HEK293 (cell line): ENCODE measurements around the gene CCDC50.

Source experiments
- CTCF ChIA-PET: fragments of 350-600 bp; formaldehyde crosslinking; extraction: SDS; loops from one replicate; lab custom pipeline; 2021; ENCODE audit warnings: antibody characterized with exemption; lab: Yijun Ruan, JAX
- POLR2A ChIA-PET: fragments of 300-600 bp; formaldehyde crosslinking; extraction: SDS; loops from one replicate; lab custom pipeline; 2020; ENCODE audit warnings: antibody characterized with exemption, inconsistent platforms; lab: Yijun Ruan, JAX
- H3K27ac ChIP-seq: fragments of 200-500 bp; sonication (Bioruptor generic); 2 replicates; pipeline ENCODE4 v1.5.1; 2014; ENCODE audit warnings: low read depth, low read length, control low read depth, inconsistent platforms; ENCODE audit errors: extremely low read depth
- H3K36me3 ChIP-seq, 2 experiments: fragments of 200-500 bp in 1 of 2; sonication (Bioruptor generic) in 1 of 2; 1 replicate in 1 of 2; 2 replicates in 1 of 2; pipeline ENCODE4 v1.5.1; 2014 to 2017; ENCODE audit warnings: inconsistent platforms in 2 of 2, low read length in 2 of 2; ENCODE audit not compliant: control insufficient read depth in 2 of 2, insufficient read depth in 1 of 2
- H3K4me1 ChIP-seq: fragments of 200-500 bp; sonication (Bioruptor generic); 2 replicates; pipeline ENCODE4 v1.5.1; 2014; ENCODE audit warnings: mild to moderate bottlenecking, low read length, inconsistent platforms; ENCODE audit not compliant: control insufficient read depth, insufficient read depth
- H3K4me3 ChIP-seq: 2 replicates; pipeline ENCODE4 v1.5.1; 2011; ENCODE audit warnings: low read depth, mild to moderate bottlenecking, control low read depth, low read length, moderate library complexity
- H3K9me3 ChIP-seq: fragments of 200-500 bp; sonication (Bioruptor generic); 2 replicates; pipeline ENCODE4 v1.5.1; 2014; ENCODE audit warnings: low read depth, low read length, inconsistent platforms; ENCODE audit not compliant: control insufficient read depth, insufficient read depth
- FEZF1 ChIP-seq: fragments of 450-650 bp; formaldehyde crosslinking; IDR thresholded peaks from 2 replicates; pipeline ENCODE4 v1.5.1; 2016; ENCODE audit warnings: missing biosample characterization, missing genetic modification characterization
- GFI1B ChIP-seq: fragments of 450-650 bp; formaldehyde crosslinking; IDR thresholded peaks from 2 replicates; pipeline ENCODE4 v1.5.1; 2016; ENCODE audit warnings: missing biosample characterization, missing genetic modification characterization
- IKZF3 ChIP-seq: fragments of 450-650 bp; IDR thresholded peaks from 2 replicates; pipeline ENCODE4 v1.5.0; 2018; ENCODE audit warnings: missing biosample characterization, mild to moderate bottlenecking, missing genetic modification characterization, moderate library complexity
- MEIS1 ChIP-seq: sonication (generic); formaldehyde crosslinking; IDR thresholded peaks from 2 replicates; pipeline ENCODE4 v1.8.1; 2022; ENCODE audit warnings: missing genetic modification reagents, mild to moderate bottlenecking, borderline replicate concordance
- OSR2 ChIP-seq: fragments of 450-650 bp; formaldehyde crosslinking; IDR thresholded peaks from 2 replicates; pipeline ENCODE4 v1.5.1; 2016; ENCODE audit warnings: missing biosample characterization, missing genetic modification characterization
- SETDB1 ChIP-seq: IDR thresholded peaks from one replicate; pipeline ENCODE4 v1.6.1; 2017; ENCODE audit warnings: mild to moderate bottlenecking, low read length, moderate library complexity, mixed read lengths; ENCODE audit not compliant: insufficient read length
- SP7 ChIP-seq: fragments of 450-650 bp; formaldehyde crosslinking; IDR thresholded peaks from 2 replicates; pipeline ENCODE4 v1.5.1; 2016; ENCODE audit warnings: missing biosample characterization, missing genetic modification characterization
- ZBTB6 ChIP-seq: fragments of 450-650 bp; formaldehyde crosslinking; IDR thresholded peaks from 2 replicates; pipeline ENCODE4 v1.5.1; 2017; ENCODE audit warnings: missing biosample characterization, missing genetic modification characterization
- ZEB2 ChIP-seq: fragments of 450-650 bp; formaldehyde crosslinking; IDR thresholded peaks from 2 replicates; pipeline ENCODE4 v1.5.1; 2016; ENCODE audit warnings: missing biosample characterization, missing genetic modification characterization
- ZFHX2 ChIP-seq: fragments of 450-650 bp; formaldehyde crosslinking; conservative IDR thresholded peaks from 2 replicates; pipeline ENCODE4 v1.5.1; 2016; ENCODE audit warnings: missing biosample characterization, missing genetic modification characterization
- ZNF175 ChIP-seq: fragments of 450-650 bp; formaldehyde crosslinking; IDR thresholded peaks from 2 replicates; pipeline ENCODE4 v1.5.1; 2016; ENCODE audit warnings: missing biosample characterization, missing genetic modification characterization
- ZNF2 ChIP-seq: fragments of 450-650 bp; formaldehyde crosslinking; IDR thresholded peaks from 2 replicates; pipeline ENCODE4 v1.5.1; 2016; ENCODE audit warnings: missing biosample characterization, missing genetic modification characterization
- ZNF266 ChIP-seq: fragments of 450-650 bp; formaldehyde crosslinking; IDR thresholded peaks from 2 replicates; pipeline ENCODE4 v1.5.1; 2016; ENCODE audit warnings: missing biosample characterization, missing genetic modification characterization, low read depth
- ZNF362 ChIP-seq: fragments of 450-650 bp; formaldehyde crosslinking; IDR thresholded peaks from 2 replicates; pipeline ENCODE4 v1.5.1; 2016; ENCODE audit warnings: missing biosample characterization, missing genetic modification characterization
- ZNF433 ChIP-seq: fragments of 450-650 bp; formaldehyde crosslinking; IDR thresholded peaks from 2 replicates; pipeline ENCODE4 v1.5.1; 2016; ENCODE audit warnings: missing biosample characterization, missing genetic modification characterization, low read depth
- ZNF48 ChIP-seq: fragments of 450-650 bp; formaldehyde crosslinking; IDR thresholded peaks from 2 replicates; pipeline ENCODE4 v1.5.1; 2016; ENCODE audit warnings: missing biosample characterization, missing genetic modification characterization
- ZNF544 ChIP-seq: fragments of 450-650 bp; formaldehyde crosslinking; IDR thresholded peaks from 2 replicates; pipeline ENCODE4 v1.5.0; 2017; ENCODE audit warnings: missing biosample characterization, missing genetic modification characterization
- ZNF596 ChIP-seq: fragments of 450-650 bp; IDR thresholded peaks from 2 replicates; pipeline ENCODE4 v1.5.0; 2018; ENCODE audit warnings: missing biosample characterization, mild to moderate bottlenecking, missing genetic modification characterization, moderate library complexity
- ZNF629 ChIP-seq: fragments of 450-650 bp; formaldehyde crosslinking; IDR thresholded peaks from 2 replicates; pipeline ENCODE4 v1.5.1; 2017; ENCODE audit warnings: missing biosample characterization, missing genetic modification characterization
- ZNF677 ChIP-seq: fragments of 450-650 bp; IDR thresholded peaks from 2 replicates; pipeline ENCODE4 v1.5.0; 2018; ENCODE audit warnings: missing biosample characterization, mild to moderate bottlenecking, missing genetic modification characterization, moderate library complexity
- ZNF843 ChIP-seq: fragments of 450-650 bp; formaldehyde crosslinking; IDR thresholded peaks from 2 replicates; pipeline ENCODE4 v1.5.1; 2016; ENCODE audit warnings: missing biosample characterization, missing genetic modification characterization
- TF ChIP-seq, protein P1 (sequence below): fragments of 450-650 bp; formaldehyde crosslinking; IDR thresholded peaks from 2 replicates; pipeline ENCODE4 v1.5.0; 2017; ENCODE audit warnings: missing biosample characterization, missing genetic modification characterization, borderline replicate concordance
- TF ChIP-seq, protein P2 (sequence below): fragments of 450-650 bp; formaldehyde crosslinking; IDR thresholded peaks from 2 replicates; pipeline ENCODE4 v1.5.1; 2016; ENCODE audit warnings: missing biosample characterization, missing genetic modification characterization
- TF ChIP-seq, protein P3 (sequence below): fragments of 450-650 bp; formaldehyde crosslinking; IDR thresholded peaks from 2 replicates; pipeline ENCODE4 v1.5.1; 2017; ENCODE audit warnings: missing biosample characterization, missing genetic modification characterization

Gene CCDC50

GRCh38 chr3:191355406-191355805, 26.2 kb downstream of the CCDC50 start:
- CTCF ChIA-PET = interaction anchor here (1.7 kb wide), 1 partner anchor 110 kb away, joined by 4 read pairs; no protein-coding TSS in a partner anchor
- H3K4me3 ChIP-seq = no peak overlapping the region
- POLR2A ChIA-PET = interaction anchor here (0.7 kb wide), 1 partner anchor 25 kb away, joined by 3 read pairs; the partner anchor contains the start of gene UTS2B
- H3K4me1 ChIP-seq = peaks cover 28% of the 10 kb centered on the region
- no peak overlapping the region for H3K27ac ChIP-seq
- H3K36me3 ChIP-seq = peaks cover 0 to 7% of the 10 kb centered on the region in 2 experiments; a peak in 2 of 3 replicates
- TF ChIP-seq ZNF2 (tag by site-specific recombination) (no peak), ZNF677 (tag by site-specific recombination) (no peak), ZNF629 (tag by site-specific recombination) (no peak), ZNF433 (tag by site-specific recombination) (no peak), ZNF175 (tag by site-specific recombination) (no peak), ZNF48 (tag by site-specific recombination) (no peak), ZNF266 (tag by site-specific recombination) (no peak)
- no peaks in the 10 kb centered on the region for H3K9me3 ChIP-seq

GRCh38 chr3:191356631-191357439, 27.6 kb downstream of the CCDC50 start:
- no peaks in the 10 kb centered on the region for H3K9me3 ChIP-seq
- H3K36me3 ChIP-seq = peaks cover 0 to 21% of the 10 kb centered on the region in 2 experiments; a peak in 2 of 3 replicates
- POLR2A ChIA-PET = no interaction called here
- CTCF ChIA-PET = interaction anchor here (1.7 kb wide), 1 partner anchor 111 kb away, joined by 4 read pairs; no protein-coding TSS in a partner anchor
- 0 out of 2 replicates have a peak overlapping the region, but pooled peaks have one; percentile 17 for H3K27ac ChIP-seq
- no peak overlapping the region for H3K4me3 ChIP-seq
- H3K4me1 ChIP-seq = peaks cover 30% of the 10 kb centered on the region
- TF ChIP-seq FEZF1 (tag by site-specific recombination) (0 out of 2 replicates have a peak, but pooled peaks have one; percentile 7), SP7 (tag by site-specific recombination) (peak; percentile 97), ZEB2 (tag by site-specific recombination) (0 out of 2 replicates have a peak, but pooled peaks have one; percentile 22), GFI1B (tag by site-specific recombination) (no peak), ZNF362 (tag by site-specific recombination) (0 out of 2 replicates have a peak, but pooled peaks have one; percentile 29), OSR2 (tag by site-specific recombination) (peak; percentile 68), ZNF596 (tag by site-specific recombination) (0 out of 2 replicates have a peak, but pooled peaks have one; percentile 35), ZBTB6 (tag by site-specific recombination) (no peak), ZNF544 (tag by site-specific recombination) (no peak), ZNF843 (tag by site-specific recombination) (0 out of 2 replicates have a peak, but pooled peaks have one; percentile 35), SETDB1 (no peak), ZFHX2 (tag by site-specific recombination) (no peak), MEIS1 (no peak), IKZF3 (tag by site-specific recombination) (0 out of 2 replicates have a peak, but pooled peaks have one; percentile 17)
- TF ChIP-seq, protein P1, sequence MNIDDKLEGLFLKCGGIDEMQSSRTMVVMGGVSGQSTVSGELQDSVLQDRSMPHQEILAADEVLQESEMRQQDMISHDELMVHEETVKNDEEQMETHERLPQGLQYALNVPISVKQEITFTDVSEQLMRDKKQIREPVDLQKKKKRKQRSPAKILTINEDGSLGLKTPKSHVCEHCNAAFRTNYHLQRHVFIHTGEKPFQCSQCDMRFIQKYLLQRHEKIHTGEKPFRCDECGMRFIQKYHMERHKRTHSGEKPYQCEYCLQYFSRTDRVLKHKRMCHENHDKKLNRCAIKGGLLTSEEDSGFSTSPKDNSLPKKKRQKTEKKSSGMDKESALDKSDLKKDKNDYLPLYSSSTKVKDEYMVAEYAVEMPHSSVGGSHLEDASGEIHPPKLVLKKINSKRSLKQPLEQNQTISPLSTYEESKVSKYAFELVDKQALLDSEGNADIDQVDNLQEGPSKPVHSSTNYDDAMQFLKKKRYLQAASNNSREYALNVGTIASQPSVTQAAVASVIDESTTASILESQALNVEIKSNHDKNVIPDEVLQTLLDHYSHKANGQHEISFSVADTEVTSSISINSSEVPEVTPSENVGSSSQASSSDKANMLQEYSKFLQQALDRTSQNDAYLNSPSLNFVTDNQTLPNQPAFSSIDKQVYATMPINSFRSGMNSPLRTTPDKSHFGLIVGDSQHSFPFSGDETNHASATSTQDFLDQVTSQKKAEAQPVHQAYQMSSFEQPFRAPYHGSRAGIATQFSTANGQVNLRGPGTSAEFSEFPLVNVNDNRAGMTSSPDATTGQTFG (tag by site-specific recombination) = no peak
- TF ChIP-seq, protein P2, sequence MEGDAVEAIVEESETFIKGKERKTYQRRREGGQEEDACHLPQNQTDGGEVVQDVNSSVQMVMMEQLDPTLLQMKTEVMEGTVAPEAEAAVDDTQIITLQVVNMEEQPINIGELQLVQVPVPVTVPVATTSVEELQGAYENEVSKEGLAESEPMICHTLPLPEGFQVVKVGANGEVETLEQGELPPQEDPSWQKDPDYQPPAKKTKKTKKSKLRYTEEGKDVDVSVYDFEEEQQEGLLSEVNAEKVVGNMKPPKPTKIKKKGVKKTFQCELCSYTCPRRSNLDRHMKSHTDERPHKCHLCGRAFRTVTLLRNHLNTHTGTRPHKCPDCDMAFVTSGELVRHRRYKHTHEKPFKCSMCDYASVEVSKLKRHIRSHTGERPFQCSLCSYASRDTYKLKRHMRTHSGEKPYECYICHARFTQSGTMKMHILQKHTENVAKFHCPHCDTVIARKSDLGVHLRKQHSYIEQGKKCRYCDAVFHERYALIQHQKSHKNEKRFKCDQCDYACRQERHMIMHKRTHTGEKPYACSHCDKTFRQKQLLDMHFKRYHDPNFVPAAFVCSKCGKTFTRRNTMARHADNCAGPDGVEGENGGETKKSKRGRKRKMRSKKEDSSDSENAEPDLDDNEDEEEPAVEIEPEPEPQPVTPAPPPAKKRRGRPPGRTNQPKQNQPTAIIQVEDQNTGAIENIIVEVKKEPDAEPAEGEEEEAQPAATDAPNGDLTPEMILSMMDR (tag by site-specific recombination) = no peak
- TF ChIP-seq, protein P3, sequence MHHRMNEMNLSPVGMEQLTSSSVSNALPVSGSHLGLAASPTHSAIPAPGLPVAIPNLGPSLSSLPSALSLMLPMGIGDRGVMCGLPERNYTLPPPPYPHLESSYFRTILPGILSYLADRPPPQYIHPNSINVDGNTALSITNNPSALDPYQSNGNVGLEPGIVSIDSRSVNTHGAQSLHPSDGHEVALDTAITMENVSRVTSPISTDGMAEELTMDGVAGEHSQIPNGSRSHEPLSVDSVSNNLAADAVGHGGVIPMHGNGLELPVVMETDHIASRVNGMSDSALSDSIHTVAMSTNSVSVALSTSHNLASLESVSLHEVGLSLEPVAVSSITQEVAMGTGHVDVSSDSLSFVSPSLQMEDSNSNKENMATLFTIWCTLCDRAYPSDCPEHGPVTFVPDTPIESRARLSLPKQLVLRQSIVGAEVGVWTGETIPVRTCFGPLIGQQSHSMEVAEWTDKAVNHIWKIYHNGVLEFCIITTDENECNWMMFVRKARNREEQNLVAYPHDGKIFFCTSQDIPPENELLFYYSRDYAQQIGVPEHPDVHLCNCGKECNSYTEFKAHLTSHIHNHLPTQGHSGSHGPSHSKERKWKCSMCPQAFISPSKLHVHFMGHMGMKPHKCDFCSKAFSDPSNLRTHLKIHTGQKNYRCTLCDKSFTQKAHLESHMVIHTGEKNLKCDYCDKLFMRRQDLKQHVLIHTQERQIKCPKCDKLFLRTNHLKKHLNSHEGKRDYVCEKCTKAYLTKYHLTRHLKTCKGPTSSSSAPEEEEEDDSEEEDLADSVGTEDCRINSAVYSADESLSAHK = no peak
